Measurements from ENCODE around the gene AK8. TPM values are rescaled to one million over a fixed set of nuclear protein-coding genes. Genes with fewer than 3 reads are reported as not detected.
"Not testable (repeated sequence)": the region's sequence is repeated elsewhere in the genome, so short reads cannot be mapped to it uniquely, and the experiment has no call there.

Gene AK8
- total RNA-seq, 1 donor from 2014 or later, result 0.07 TPM

GRCh38 chr9:132774886-132775285 is 103.2 kb downstream of the AK8 start:
- DNase-seq (ENCODE audit: low read depth, low spot score), result no peak

DNA sequence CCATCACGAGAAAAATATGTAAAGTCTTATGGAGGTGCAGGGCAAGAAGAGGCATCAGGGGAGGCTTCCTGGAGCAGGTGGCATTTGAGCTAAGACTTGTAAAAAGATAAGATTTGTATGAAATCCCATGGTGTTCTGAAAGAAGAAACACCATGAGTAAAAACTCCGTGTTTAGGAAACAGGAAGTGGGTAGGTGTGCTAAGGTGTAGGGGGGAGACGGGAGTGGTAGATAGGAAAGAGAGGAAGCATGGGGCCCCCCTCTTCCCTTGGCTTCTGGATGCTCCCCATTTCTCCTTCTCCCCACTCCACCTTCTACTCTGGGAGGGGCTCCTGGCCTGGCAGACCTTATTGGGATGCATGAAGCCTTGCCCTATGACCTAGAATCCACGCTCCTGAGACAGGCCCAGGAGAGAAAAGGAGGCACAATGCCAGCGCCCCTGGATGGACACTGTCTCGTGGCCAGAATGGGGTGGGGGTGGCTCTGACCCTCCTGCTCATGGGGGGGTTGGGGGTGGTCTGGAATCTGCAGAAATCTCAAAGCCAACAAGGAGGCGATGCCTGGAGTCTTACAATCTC is 104.2 kb downstream of the AK8 start:
- no peak for DNase-seq (ENCODE audit: low read depth, low spot score)

GRCh38 chr9:132773093-132773492 is 105.0 kb downstream of the AK8 start:
- DNase-seq (ENCODE audit: low read depth, low spot score), result no peak

- not testable (repeated sequence) for DNase-seq (ENCODE audit: low read depth, low spot score)
Measured at GRCh38 chr9:132771752-132772151, 106.3 kb downstream of the AK8 start.

DNA sequence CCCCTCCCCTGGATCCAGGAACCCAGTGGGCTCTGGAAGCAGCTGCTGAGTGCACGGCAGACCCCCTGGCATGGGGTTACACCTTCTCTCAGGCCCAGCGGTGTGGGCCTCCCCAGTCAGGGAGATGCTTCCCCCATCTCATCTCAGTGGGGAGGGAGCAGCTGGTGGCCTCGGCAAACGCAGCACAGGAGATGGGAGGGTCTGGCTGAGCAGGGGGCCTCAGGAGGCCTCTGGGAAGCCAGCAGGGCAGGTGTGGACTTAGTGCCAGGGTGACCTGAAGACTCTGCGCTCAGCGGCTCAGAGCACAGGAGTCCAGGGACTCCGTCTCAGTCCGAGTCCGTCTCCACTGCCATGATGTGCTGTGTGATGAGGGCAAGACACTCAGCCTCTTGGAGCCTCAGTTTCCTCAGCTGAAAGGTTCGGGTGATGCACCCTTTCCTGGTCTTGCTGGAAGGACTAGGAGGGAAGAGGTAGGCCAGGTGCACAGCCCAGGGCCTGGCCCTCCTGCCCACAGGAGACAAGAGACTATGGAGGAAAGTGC is 107.2 kb downstream of the AK8 start:
- no peak for DNase-seq (ENCODE audit: low read depth, low spot score)

- DNase-seq (ENCODE audit: low read depth, low spot score), result no peak
Measured at GRCh38 chr9:132769906-132770769, 107.9 kb downstream of the AK8 start.

GRCh38 chr9:132768932-132769905 is 108.9 kb downstream of the AK8 start:
- DNase-seq (ENCODE audit: low read depth, low spot score), result peak; percentile 17

GRCh38 chr9:132763574-132763973 is 114.5 kb downstream of the AK8 start:
- no peak for DNase-seq (ENCODE audit: low read depth, low spot score)

DNA sequence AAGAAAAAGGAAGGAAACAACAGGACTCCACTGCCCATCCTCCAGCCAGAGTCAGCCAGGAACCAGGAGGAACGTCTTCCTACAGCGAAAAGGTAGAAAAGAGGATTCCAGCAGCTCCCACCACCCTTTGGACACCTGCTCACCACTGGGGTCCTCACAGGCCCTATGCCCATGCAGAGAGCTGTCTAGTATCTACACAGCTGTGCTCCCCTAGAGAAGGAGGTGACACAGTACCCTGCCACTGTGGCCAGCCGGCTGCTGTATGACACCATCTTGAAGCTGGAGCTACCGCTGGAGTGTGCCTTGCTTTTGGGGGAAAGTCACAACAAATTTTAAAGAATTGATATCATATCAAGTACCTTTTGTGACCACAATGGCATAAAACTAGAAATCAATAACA is 115.2 kb downstream of the AK8 start:
- no peak for DNase-seq (ENCODE audit: low read depth, low spot score)

GRCh38 chr9:132761602-132762001 is 116.5 kb downstream of the AK8 start:
- no peak for DNase-seq (ENCODE audit: low read depth, low spot score)

DNA sequence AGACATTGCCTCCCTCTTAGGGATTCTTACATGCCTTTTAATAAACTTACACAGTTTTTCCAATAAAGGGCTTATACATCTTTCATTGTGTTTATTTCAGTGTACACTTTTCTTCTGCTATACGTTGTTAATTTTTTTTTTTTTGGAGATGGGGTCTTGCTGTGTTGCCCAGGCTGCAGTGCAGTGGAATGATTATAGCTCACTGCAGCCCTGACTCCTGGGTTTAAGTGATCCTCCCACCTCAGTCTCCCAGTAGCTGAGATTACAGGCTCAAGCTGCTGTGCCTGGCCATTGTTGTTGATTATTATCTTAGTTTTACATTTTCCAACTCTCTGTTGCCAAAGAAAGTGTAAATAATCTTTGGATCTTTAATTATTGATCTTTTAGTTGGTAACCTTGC is 118.0 kb downstream of the AK8 start:
- DNase-seq (ENCODE audit: low read depth, low spot score), result no peak

GRCh38 chr9:132757016-132757415 is 121.1 kb downstream of the AK8 start:
- no peak for DNase-seq (ENCODE audit: low read depth, low spot score)

GRCh38 chr9:132756214-132756845 is 121.8 kb downstream of the AK8 start:
- no peak for DNase-seq (ENCODE audit: low read depth, low spot score)

DNA sequence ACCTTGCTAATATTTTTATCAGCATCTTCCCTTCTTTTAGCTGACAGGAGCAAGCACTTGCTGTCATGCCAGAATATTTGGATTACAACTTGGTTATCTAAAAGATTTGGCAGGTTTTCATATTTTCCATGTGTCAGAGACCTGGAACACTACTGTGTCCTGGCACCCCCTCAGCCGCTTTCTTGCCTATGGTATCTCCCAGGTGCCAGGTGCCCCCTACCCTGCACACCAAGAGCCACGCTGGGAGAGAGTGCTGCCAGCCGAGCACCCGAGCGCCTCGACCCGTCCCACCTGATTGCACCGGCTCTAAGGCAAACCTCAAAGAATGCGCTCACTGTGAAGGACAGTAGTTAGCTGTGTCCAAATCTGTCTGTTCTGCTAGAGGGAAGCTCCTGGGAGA is 123.0 kb downstream of the AK8 start:
- DNase-seq (ENCODE audit: low read depth, low spot score), result no peak

GRCh38 chr9:132754236-132754635 is 123.8 kb downstream of the AK8 start:
- no peak for DNase-seq (ENCODE audit: low read depth, low spot score)

- DNase-seq (ENCODE audit: low read depth, low spot score), result no peak
Measured at GRCh38 chr9:132753593-132753880, 124.5 kb downstream of the AK8 start.

GRCh38 chr9:132752877-132753592 is 125.0 kb downstream of the AK8 start:
- DNase-seq (ENCODE audit: low read depth, low spot score), result no peak

- DNase-seq (ENCODE audit: low read depth, low spot score), result no peak
Measured at GRCh38 chr9:132750668-132751067, 127.4 kb downstream of the AK8 start.

DNA sequence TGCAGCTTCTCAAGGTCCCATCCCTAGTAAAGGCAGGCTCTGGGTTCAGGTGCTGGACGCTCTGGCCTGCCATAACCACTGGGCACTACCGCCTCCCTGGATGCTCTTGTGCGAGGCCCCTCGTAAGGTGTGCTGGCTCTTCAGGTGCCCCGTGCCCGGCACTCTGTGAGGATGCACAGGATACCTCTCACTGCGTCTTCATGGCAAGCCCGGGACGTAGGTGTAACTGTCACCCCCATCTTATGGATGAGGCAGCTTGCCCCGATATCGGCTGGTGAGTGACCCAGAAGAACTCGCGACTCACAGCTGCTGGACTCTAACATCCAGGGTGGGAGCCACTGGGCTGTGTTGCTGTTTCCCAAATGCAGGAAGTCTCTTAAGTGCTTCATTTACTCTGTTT is 128.8 kb downstream of the AK8 start:
- no peak for DNase-seq (ENCODE audit: low read depth, low spot score)

DNA sequence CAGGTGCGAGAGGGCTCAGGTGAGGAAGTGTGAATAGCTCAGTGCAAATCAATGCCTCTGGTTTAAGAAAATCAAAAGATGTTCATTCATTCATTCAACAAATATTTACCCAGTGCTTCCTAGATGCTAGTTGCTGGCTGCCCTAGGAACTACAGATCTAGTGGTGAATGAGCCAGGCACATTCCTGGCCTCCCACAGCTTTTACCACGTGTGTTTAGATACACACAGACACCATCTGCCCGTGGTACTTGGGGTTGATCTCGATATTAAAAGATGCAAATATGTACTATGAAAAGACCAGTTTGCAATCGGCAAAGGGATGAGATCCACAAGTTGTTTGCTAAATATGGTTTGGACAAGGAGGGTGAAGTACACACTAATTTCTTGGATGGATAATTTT is 129.6 kb downstream of the AK8 start:
- no peak for DNase-seq (ENCODE audit: low read depth, low spot score)

Measured in pulmonary artery endothelial cell (primary cell).